HG03460 (cell line): ENCODE measurements around the gene TBC1D25.

Source experiments
- ATAC-seq: cut with Tn5 transposase; IDR thresholded peaks from one replicate; pipeline ENCODE4 v1.9.1; 2021; ENCODE audit not compliant: unreplicated experiment

TBC1D25 gene

DNA sequence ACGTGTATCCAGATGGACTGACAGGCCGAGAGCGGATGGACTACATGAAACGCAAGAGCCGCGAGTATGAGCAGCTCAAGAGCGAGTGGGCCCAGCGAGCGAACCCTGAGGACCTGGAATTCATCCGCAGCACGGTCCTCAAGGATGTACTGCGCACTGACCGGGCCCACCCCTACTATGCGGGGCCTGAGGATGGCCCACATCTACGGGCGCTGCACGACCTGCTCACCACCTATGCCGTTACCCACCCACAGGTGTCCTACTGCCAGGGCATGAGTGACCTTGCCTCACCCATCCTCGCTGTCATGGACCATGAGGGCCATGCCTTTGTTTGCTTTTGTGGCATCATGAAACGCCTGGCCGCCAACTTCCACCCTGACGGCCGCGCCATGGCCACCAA is 20.1 kb downstream of the TBC1D25 start:
- no peak for ATAC-seq

DNA sequence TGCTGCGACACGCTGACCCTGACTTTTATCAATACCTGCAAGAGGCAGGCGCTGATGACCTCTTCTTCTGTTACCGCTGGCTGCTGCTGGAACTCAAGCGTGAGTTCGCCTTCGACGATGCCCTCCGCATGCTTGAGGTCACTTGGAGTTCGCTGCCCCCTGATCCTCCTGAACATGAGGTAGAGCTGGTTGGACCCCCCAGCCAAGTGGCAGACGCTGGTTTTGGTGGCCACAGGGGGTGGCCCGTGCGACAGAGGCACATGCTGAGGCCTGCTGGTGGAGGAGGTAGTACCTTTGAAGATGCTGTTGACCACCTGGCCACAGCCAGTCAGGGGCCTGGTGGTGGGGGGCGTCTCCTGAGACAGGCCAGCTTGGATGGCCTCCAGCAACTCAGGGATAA is 20.5 kb downstream of the TBC1D25 start:
- no peak for ATAC-seq

DNA sequence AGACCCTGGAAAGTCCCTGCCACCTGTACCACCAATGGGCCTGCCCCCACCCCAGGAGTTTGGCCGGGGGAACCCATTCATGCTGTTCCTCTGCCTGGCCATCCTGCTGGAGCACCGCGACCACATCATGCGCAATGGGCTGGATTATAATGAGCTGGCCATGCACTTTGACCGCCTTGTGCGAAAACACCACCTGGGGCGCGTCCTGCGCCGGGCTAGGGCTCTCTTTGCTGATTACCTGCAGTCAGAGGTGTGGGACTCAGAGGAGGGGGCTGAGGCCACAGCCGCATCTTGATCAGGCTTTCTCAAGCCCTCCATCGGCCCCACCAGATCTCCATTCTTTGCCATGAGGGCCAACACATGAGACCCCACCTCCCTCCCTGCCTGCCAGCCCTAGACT is 21.2 kb downstream of the TBC1D25 start:
- ATAC-seq, result no peak

DNA sequence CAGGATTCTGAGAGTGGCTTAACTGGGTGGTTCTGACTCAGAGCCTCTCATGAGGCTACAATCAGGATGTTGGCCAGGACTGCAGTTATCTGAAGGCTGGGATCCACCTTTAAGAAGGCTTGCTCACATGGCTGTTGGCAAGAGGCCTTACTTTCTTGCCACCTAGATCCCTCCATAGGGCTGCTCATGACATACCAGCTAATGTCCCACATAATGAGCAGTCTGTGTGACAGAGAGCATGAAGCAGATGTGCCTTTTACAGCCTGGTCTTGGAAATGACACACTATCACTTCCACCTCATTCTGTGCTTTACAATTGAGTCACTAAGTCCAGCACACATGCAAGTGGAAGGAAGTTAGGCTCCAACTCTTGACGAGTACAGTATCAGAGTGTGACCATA is 30.4 kb downstream of the TBC1D25 start:
- ATAC-seq, result peak; percentile 37

DNA sequence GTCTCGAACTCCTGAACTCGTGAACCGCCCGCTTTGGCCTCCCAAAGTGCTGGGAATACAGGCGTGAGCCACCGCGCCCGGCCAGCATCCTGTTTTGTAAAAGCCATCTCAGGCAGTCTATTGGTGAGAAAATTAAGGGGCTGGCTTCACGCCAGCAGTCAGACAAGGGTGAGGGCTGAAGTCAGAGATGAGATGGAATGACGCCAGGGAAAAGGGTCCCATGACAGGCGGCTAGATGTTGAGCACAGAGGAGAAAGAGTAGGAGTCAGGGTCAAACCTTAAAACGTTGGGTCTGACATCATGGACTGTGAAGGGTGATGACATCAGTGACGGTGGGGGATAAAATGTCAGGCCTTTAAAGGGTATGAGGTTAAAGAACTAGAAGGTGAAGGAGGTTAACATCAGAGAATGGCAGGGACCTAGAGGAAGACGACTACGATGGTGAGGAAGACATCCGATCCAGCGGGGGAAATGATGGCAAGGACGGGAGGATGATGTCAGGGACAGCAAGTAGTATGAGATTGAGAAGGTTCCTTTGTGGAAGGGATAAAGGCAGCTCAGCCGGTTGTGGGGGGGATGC is 34.3 kb downstream of the TBC1D25 start:
- ATAC-seq, result no peak

DNA sequence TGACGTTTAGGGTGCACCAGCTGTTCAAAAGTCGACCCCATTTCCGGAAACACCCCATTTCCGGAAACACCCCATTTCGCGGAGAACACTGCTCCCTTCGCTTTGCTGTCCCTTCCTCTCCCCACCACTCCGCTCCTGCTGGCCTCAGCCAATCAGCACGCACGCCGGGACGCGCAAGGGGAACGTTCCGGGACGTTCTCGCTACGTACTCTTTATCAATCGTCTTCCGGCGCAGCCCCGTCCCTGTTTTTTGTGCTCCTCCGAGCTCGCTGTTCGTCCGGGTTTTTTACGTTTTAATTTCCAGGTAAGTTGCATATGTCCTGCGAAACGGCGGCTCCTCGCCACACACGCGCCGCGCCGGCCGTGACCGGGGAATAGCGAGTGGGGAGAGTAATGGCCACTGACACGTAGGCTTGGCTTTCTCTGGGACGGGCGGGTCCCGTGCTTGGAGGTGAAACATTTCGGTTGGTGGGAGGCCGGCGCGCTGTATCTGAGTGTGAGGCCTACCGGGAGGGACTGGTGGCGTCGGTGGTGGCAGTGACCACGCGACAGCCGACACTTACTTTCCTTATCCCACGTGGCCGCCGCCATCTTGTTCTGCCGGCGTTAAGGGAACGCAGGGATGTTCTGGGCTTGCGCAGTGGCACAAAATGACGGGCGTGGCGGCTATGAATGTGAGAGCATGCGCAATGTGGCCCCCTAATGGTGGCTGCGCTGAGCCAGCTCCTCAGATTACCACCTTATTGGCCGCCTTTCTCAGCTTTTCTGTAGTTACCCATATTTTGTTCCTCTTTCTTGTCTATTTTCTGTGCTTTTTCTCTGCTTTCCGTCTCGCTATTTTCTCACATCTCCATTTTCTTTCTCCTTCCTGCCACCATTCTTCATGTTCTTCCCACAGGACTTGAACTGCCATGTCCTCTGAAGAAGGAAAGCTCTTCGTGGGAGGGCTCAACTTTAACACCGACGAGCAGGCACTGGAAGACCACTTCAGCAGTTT is 35.1 kb downstream of the TBC1D25 start, which contains the start of gene RBM3:
Gene RBM3 (plus strand): TSS at position 215 of the 997 bp plus-strand sequence. CDS start 697 bp downstream, at position 912.
- peak; percentile 79 for ATAC-seq

DNA sequence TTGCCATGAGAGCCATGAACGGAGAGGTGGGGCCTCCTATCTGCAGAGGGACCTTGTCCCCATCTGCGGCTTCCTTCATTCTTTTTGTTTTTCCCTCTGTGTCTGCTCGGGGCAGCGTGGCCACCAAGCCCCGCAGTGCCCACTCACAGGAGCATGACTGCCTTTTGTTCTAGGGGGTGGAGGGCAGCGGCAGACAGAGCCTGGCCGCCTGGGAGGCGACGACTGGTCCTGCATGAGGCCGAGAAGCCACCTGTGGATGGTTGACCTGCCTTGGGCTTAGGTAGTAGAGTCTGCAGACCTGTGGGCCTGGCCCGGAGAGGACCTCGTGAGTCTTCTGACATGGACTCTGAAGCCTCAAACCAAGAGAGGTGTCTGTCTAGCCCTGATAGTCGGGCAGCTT is 36.1 kb downstream of the TBC1D25 start:
- ATAC-seq, result no peak

DNA sequence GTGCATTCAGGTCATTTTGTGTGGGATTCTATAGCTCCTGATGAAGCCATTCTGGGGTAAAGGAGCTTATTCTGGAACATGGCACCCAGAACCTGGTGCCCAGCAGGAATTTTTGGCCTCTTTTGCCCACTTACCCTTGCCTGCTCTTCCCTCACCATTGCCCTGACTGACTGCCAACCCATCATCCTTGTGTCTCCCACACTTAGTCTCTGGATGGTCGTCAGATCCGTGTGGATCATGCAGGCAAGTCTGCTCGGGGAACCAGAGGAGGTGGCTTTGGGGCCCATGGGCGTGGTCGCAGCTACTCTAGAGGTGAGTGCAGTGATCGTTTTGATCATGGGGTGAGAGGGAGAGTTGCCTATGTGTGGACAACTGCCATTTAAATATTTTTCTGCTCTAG is 36.6 kb downstream of the TBC1D25 start:
- ATAC-seq, result no peak

DNA sequence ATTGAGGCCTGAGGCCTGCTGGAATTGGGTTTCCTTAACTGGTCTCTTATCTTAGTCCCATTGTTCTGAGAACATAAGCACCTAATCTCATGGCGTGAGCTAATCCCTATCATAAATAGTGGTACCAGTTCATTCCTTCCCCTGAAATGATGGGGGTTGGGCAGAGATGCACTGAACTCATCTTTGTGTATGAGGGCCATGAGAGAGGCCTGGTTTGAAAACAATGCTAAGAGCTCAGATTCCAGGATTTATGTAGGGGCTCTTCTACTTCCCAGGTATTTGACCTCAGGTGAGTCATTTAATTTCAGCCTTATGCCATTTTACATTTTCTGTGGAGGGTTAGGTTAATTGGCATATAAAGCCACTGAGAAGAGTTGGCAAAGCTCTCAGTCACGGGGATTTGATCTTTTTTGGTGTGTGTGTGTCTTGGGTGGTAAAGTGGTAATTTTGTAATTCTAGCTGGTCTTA is 39.2 kb downstream of the TBC1D25 start:
- no peak for ATAC-seq

DNA sequence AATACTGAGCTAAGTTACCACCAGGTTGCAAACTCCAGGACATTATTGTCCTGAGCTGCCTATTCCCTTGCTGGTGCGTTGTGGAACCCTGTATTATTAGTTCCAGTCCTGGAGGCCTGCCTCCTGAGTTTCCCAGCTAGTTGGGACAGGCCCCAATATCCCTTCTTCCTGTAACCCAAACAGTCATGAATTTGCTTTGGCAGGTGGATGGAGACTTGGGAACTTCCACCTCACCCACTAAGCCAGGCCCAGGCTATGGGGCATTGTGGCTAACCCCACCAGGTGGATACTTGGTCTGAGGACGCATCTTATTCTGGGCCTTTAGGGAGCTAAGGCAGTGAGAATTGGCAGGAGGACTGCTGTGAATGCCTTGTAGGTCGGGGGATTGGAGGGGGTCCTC is 39.7 kb downstream of the TBC1D25 start:
- ATAC-seq, result no peak

DNA sequence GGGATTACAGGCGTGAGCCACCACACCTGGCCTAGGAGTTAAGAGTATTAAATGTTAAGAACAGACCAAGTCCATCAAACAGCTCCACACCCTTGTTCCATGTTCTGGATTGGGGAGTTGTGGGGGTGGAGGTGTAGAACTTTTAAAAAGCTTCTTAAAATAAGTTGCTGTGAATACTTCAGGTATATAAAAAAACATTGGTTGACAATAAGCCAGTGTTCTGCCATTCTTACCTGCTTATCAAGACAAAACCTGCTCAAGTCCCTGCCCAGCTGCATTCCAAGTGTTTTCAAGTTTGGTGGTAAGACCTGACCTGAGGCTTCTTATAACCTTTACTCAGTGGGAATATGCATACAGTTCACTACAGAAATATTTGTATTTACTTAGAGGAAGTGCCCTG is 41.1 kb downstream of the TBC1D25 start:
- no peak for ATAC-seq

DNA sequence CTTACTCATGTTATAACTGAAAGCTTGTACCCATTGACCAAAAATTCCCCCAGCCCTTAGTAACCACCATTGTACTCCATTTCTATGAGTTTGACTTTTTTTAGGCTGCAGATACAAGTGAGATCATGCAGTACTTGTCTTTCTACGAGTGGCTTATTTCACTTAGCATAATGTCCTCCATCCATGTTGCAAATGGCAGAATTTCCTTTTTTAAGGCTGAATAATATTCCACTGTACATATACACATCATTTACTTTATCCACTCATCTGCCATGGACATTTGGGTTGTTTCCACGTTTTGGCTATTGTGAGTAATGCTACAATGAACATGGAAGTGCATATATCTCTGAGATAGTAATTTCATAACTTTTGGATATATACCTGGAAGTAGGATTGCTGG is 45.2 kb downstream of the TBC1D25 start:
- no peak for ATAC-seq

DNA sequence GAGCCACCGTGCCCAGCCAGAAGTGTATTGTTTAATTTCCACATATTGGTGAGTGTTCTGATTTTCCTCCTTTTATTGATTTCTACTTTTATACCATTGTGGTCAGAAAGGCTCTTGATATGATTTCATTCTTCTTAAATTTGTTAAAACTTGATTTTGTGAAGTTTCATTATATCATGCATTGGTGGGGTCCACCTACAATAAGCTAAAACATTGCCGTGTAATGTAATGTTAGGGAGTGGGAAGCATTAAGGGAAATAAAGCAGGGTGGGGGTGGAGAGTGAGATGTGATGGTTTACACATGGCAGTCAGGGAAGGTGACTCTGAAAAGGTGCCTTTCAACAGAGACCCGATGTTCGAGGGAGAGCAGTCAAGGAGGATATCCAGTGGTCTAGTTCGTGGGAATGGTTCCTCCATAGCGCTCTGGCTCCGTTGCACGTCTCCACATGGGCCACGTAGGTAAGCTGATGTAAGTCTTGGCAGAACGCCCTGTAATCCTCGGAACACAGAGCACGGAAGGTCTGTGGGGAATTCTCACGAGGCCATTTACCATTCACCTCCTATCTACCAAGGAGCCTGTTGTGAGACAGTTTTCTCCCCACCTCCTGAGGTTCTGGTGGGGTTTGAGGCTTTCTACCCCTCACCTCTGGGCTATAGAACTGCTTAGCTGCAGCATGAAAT is 50.1 kb downstream of the TBC1D25 start:
- ATAC-seq, result no peak

DNA sequence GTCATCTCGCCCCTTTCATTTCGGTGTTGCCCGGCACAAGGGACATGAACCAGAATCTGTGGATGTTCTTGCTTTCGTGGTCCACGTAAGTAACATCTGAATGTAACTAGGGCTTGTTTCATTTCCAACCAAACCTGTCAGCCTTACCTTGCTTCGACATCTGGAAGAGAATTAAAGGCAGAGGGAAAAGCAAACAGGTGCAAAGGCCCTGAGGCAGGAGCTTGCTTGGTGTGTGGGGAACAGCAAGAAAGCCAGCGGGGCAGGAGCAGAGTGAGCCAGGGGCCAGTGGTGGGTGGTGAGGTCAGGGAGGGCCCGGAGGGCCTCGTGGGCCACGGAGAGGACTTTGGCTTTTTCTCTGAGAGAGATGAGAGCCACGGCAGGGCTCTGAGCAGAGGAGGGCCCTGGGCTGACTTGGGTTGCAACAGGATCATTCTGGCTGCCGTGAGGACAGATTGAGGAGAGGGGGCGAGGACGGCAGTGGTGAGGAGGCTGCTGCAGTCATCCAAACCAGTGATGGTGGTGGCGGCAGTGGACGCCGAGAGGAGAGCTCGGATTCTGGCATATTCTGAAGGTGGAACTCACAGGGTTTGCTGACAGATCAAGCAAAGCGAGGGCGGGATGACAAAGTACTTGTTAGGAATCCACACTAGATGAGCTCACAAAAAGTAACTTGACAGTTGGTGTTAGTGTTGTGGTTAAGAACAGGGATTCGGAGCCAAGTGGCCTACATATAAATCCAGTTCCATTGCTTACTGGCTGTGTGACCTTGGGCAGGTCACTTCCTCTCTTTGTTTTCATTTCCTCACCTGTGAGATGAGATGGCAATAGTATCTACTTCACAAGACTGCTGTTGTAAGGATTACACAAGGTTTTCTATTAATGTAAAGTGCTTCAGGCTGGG is 50.9 kb downstream of the TBC1D25 start:
- ATAC-seq, result no peak

DNA sequence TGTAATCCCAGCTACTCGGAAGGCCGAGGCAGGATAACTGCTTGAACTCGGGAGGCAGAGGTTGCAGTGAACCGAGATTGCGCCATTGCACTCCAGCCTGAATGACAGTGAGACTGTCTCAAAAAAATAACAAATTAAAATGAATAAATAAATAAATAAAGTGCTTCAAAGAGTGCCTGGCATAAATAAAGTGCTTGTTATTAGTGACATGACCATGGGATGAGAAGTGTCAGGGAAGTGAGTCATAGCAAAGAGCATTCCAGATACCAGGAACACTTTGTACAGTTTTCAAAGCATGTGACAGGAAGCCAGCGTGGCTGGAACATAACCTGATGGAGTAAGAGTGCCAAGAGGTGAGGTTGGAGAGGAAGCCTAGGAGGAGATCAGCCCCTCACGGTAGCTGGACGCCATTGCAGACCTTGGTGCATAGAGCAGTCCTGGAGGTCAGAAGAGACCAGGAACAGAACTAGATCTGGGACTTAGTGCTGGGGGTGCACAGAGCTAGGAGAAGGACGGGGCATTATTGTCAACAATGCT is 51.8 kb downstream of the TBC1D25 start:
- no peak for ATAC-seq

DNA sequence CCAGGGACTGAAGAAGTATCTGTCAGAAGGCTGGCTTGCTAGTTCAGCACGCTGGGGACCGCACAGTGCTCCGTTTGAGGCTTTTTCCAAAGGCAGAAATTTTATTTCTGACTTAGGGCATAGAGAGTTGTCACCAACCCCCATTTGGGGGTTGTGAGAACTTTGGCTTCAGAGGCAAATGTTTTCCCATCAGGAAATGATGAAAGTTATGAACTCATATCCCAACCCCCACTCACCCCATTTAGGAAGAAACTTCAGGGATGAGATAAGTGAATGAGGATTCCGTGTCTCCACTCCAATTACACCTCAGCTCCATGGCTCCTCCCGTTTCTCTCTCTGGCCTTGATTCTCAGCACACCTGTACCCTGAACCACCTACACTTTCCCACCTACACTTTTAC is 53.5 kb downstream of the TBC1D25 start:
- no peak for ATAC-seq

DNA sequence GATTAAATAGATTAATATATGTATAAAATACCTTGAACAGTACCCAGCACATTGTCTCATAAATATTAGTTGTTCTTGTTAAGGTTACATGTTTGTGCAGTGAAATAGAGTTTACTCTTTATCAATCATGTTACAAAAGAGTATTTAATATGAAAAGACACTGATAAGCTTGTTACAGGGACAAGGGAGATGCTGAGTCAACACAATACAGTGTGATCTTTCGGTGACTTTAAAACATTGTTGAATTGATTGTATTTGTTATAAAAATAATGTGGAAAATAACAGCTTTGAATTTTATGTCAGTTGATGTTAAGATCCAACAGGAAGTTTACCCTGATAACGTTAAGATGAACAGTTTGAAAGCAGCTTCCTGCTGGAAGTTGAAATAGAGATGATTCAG is 56.4 kb downstream of the TBC1D25 start:
- ATAC-seq, result no peak

DNA sequence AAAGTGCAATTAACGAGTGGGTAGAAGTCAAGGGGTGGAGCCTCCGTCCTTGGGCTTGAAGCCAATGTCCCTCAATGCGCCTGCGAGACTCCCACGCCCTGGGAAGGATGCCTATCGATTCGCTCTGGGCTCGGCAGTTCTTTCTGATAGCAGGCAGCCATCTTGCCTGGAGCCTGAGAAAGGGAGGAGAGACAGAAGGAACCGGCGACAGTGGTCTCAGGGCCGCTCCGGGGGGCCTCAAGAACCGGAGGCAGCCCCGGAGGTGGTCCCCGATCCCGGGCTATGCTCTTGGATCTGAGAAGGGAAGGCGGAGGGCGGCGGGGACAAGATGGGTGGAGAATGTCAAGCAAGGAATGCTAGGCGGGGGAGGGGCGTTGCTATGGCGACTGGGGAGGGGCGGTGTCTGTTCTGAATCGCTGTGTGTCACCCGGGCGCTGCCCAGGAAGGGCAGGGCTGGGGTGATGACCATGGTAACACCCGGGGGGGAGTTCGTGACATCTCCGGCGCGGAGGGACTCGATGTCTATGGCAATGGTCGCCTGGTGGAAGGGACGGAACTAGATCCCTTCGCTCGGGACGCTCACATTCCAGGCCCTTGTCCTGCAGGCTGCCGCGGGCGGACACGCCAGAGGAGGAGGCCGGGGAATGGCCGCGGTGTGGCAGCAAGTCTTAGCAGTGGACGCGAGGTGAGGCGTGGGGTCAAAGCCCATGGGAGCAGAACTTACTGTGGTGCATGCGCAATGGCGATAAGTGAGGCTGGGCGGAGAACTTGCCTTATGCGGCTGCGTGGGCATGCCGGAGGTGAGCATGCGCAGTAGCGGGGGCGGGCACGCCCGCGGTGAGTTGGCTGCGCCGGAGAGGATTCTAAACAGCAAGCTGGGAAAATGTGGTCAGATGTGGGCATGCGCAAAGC is 58.1 kb downstream of the TBC1D25 start, which contains the start of gene WDR13:
Gene WDR13 (plus strand): TSS at position 140 of the 912 bp plus-strand sequence. CDS start 505 bp downstream, at position 645.
- peak; percentile 75 for ATAC-seq

DNA sequence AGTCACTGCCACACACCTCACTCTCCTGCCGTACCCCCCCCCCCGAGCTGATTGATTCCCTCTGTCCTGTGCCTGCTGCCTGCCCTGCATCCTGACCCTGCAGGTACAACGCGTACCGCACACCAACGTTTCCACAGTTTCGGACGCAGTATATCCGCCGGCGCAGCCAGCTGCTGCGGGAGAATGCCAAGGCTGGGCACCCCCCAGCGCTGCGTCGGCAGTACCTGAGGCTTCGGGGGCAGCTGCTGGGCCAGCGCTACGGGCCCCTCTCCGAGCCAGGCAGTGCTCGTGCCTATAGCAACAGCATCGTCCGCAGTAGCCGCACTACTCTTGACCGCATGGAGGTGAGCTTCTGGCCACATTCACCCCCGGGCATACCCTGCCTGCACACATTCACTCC is 59.1 kb downstream of the TBC1D25 start:
- no peak for ATAC-seq
